SK-N-SH (cell line): Measurements from ENCODE around the gene WWOX.

Experiments used
- CTCF ChIP-seq: fragments of 200-600 bp; sonication (generic); IDR thresholded peaks from 2 replicates; pipeline ENCODE4 v1.6.1; 2017; ENCODE audit warnings: antibody characterized with exemption, mild to moderate bottlenecking, moderate library complexity
- EP300 ChIP-seq, 2 experiments: IDR thresholded peaks; 2 replicates each; pipeline versions ENCODE4 v1.4.0 to v1.6.1; 2012; ENCODE audit warnings: borderline replicate concordance in 1 of 2, low read depth in 1 of 2, low read length in 1 of 2
- NRF1 ChIP-seq: IDR thresholded peaks from 2 replicates; pipeline ENCODE4 v1.6.1; 2012; ENCODE audit warnings: low read depth, mild to moderate bottlenecking, low read length
- POLR2AphosphoS5 ChIP-seq: IDR thresholded peaks from 2 replicates; pipeline ENCODE4 v1.6.1; 2012; ENCODE audit warnings: low read depth, low read length
- RCOR1 ChIP-seq: fragments of 150-350 bp; IDR thresholded peaks from 2 replicates; pipeline ENCODE4 v1.6.1; 2017; ENCODE audit warnings: antibody characterized with exemption, low read length
- RFX5 ChIP-seq: IDR thresholded peaks from 2 replicates; pipeline ENCODE4 v1.6.1; 2012; ENCODE audit warnings: mild to moderate bottlenecking, improper control_type of control experiment, low read length
- RXRA ChIP-seq: IDR thresholded peaks from 2 replicates; pipeline ENCODE4 v1.4.0; 2012; ENCODE audit warnings: low read depth, mild to moderate bottlenecking, borderline replicate concordance
- TF ChIP-seq, protein P1 (sequence below): IDR thresholded peaks from 2 replicates; pipeline ENCODE4 v1.6.1; 2012; ENCODE audit warnings: mild to moderate bottlenecking, low read depth, low read length, moderate library complexity
- TF ChIP-seq, protein P2 (sequence below): IDR thresholded peaks from 2 replicates; pipeline ENCODE4 v1.4.0; 2012; ENCODE audit warnings: low read depth

GRCh38 chr16:78464833-78465232 lies 365.4 kb downstream of the WWOX start:
- no peak for TF ChIP-seq RFX5
- no peak for TF ChIP-seq CTCF
- TF ChIP-seq, protein P1, sequence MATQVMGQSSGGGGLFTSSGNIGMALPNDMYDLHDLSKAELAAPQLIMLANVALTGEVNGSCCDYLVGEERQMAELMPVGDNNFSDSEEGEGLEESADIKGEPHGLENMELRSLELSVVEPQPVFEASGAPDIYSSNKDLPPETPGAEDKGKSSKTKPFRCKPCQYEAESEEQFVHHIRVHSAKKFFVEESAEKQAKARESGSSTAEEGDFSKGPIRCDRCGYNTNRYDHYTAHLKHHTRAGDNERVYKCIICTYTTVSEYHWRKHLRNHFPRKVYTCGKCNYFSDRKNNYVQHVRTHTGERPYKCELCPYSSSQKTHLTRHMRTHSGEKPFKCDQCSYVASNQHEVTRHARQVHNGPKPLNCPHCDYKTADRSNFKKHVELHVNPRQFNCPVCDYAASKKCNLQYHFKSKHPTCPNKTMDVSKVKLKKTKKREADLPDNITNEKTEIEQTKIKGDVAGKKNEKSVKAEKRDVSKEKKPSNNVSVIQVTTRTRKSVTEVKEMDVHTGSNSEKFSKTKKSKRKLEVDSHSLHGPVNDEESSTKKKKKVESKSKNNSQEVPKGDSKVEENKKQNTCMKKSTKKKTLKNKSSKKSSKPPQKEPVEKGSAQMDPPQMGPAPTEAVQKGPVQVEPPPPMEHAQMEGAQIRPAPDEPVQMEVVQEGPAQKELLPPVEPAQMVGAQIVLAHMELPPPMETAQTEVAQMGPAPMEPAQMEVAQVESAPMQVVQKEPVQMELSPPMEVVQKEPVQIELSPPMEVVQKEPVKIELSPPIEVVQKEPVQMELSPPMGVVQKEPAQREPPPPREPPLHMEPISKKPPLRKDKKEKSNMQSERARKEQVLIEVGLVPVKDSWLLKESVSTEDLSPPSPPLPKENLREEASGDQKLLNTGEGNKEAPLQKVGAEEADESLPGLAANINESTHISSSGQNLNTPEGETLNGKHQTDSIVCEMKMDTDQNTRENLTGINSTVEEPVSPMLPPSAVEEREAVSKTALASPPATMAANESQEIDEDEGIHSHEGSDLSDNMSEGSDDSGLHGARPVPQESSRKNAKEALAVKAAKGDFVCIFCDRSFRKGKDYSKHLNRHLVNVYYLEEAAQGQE: no peak
- TF ChIP-seq EP300 (IDR thresholded peaks at IDR 0.05; ENCODE audit: borderline replicate concordance in 1 of 2, low read depth in 1 of 2, low read length in 1 of 2): no peak
- TF ChIP-seq POLR2AphosphoS5: no peak
- TF ChIP-seq, protein P2, sequence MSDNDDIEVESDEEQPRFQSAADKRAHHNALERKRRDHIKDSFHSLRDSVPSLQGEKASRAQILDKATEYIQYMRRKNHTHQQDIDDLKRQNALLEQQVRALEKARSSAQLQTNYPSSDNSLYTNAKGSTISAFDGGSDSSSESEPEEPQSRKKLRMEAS: no peak
- TF ChIP-seq RCOR1: no peak
- no peak for TF ChIP-seq NRF1
- TF ChIP-seq RXRA: no peak
